NCI-H446 (cell line): ENCODE measurements around the gene FTCD.

Experiments
- DNase-seq, 2 experiments: peaks; one replicate each; lab custom pipeline; 2025; lab: John Stamatoyannopoulos, UW

FTCD gene

GRCh38 chr21:46124083-46124925 lies 31.1 kb downstream of the FTCD start:
- no peak for DNase-seq

- no peak for DNase-seq
Observed at GRCh38 chr21:46122758-46123683, 32.4 kb downstream of the FTCD start.

GRCh38 chr21:46122237-46122671 lies 33.1 kb downstream of the FTCD start:
- DNase-seq, result no peak

GRCh38 chr21:46121286-46122221 lies 33.8 kb downstream of the FTCD start:
- no peak for DNase-seq

GRCh38 chr21:46120301-46121285 lies 34.8 kb downstream of the FTCD start:
- no peak for DNase-seq

- no peak for DNase-seq
Observed at GRCh38 chr21:46119637-46120271, 35.6 kb downstream of the FTCD start.

GRCh38 chr21:46119144-46119636 lies 36.2 kb downstream of the FTCD start:
- no peak for DNase-seq

- no peak for DNase-seq
Observed at GRCh38 chr21:46118316-46119143, 36.8 kb downstream of the FTCD start.

GRCh38 chr21:46117586-46118315 lies 37.6 kb downstream of the FTCD start:
- DNase-seq, result no peak

GRCh38 chr21:46116776-46117585 lies 38.4 kb downstream of the FTCD start:
- no peak for DNase-seq

GRCh38 chr21:46116189-46116775 lies 39.1 kb downstream of the FTCD start:
- no peak for DNase-seq

GRCh38 chr21:46115441-46116188 lies 39.8 kb downstream of the FTCD start:
- no peak for DNase-seq

GRCh38 chr21:46114963-46115362 lies 40.4 kb downstream of the FTCD start:
- no peak for DNase-seq

GRCh38 chr21:46113497-46114176 lies 41.7 kb downstream of the FTCD start:
- DNase-seq, result no peak

- DNase-seq, result no peak
Observed at GRCh38 chr21:46112725-46113215, 42.6 kb downstream of the FTCD start.
